Hindlimb muscle (tissue), 1 donor: ENCODE data around the gene ART3. TPM values are rescaled to one million over a fixed set of nuclear protein-coding genes. Genes with fewer than 3 reads are reported as not detected.
"Not testable (repeated sequence)": the region's sequence is repeated elsewhere in the genome, so short reads cannot be mapped to it uniquely, and the experiment has no call there.

ENCODE experiments used
- DNase-seq: peaks from one replicate; pipeline ENCODE4 v3.0.0-alpha.2; 2013
- polyA plus RNA-seq: library from polyadenylated mRNA; unstranded; fragments of 120-200 nt; gene quantifications from one replicate; pipeline ENCODE4 v1.2.1, GENCODE V29; 2013; ENCODE audit not compliant: insufficient read length

Gene ART3
- 36.1 TPM for polyA plus RNA-seq

GRCh38 chr4:76074468-76074867 lies at the start of gene ART3:
TSS of gene ART3 (plus strand) at chr4:76074709. CDS start at chr4:76075890, 1,181 bp downstream.
- peak; percentile 3 for DNase-seq

- DNase-seq, result peak; percentile 1
Observed at GRCh38 chr4:76028350-76028765, 46.2 kb upstream of the ART3 start.

GRCh38 chr4:76029300-76029699 lies 45.2 kb upstream of the ART3 start:
- DNase-seq, result no peak

- no peak for DNase-seq
Observed at GRCh38 chr4:76035141-76035540, 39.4 kb upstream of the ART3 start.

GRCh38 chr4:76035799-76036380 lies 38.6 kb upstream of the ART3 start, which contains the start of gene CXCL11:
TSS of gene CXCL11 (minus strand) at chr4:76036070. CDS start at chr4:76035987, 83 bp downstream.
- no peak for DNase-seq

- DNase-seq, result no peak
Observed at GRCh38 chr4:76036855-76037254, 37.7 kb upstream of the ART3 start.

GRCh38 chr4:76042241-76042998 lies 32.1 kb upstream of the ART3 start:
- not testable (repeated sequence) for DNase-seq

GRCh38 chr4:76043306-76043705 lies 31.2 kb upstream of the ART3 start:
- DNase-seq, result not testable (repeated sequence)

GRCh38 chr4:76044686-76045085 lies 29.8 kb upstream of the ART3 start:
- not testable (repeated sequence) for DNase-seq

GRCh38 chr4:76049860-76050416 lies 24.6 kb upstream of the ART3 start:
- DNase-seq, result not testable (repeated sequence)

- DNase-seq, result not testable (repeated sequence)
Observed at GRCh38 chr4:76050560-76051050, 23.9 kb upstream of the ART3 start.

GRCh38 chr4:76053730-76054129 lies 20.8 kb upstream of the ART3 start:
- DNase-seq, result no peak

GRCh38 chr4:76055016-76055415 lies 19.5 kb upstream of the ART3 start:
- DNase-seq, result no peak

- DNase-seq, result no peak
Observed at GRCh38 chr4:76055421-76055820, 19.1 kb upstream of the ART3 start.

- no peak for DNase-seq
Observed at GRCh38 chr4:76058302-76058701, 16.2 kb upstream of the ART3 start.

GRCh38 chr4:76058888-76059426 lies 15.6 kb upstream of the ART3 start:
- no peak for DNase-seq

- no peak for DNase-seq
Observed at GRCh38 chr4:76059750-76060149, 14.8 kb upstream of the ART3 start.

GRCh38 chr4:76060506-76060905 lies 14.0 kb upstream of the ART3 start:
- DNase-seq, result no peak

GRCh38 chr4:76061421-76061820 lies 13.1 kb upstream of the ART3 start:
- DNase-seq, result no peak

- no peak for DNase-seq
Observed at GRCh38 chr4:76061982-76062381, 12.5 kb upstream of the ART3 start.

GRCh38 chr4:76066546-76066945 lies 8.0 kb upstream of the ART3 start:
- DNase-seq, result no peak

- peak; percentile 73 for DNase-seq
Observed at GRCh38 chr4:76067652-76068286, 6.7 kb upstream of the ART3 start.

GRCh38 chr4:76072760-76073159 lies 1.7 kb upstream of the ART3 start:
- DNase-seq, result no peak
